ENCODE data around the gene IGF2BP3.

Gene IGF2BP3

DNA sequence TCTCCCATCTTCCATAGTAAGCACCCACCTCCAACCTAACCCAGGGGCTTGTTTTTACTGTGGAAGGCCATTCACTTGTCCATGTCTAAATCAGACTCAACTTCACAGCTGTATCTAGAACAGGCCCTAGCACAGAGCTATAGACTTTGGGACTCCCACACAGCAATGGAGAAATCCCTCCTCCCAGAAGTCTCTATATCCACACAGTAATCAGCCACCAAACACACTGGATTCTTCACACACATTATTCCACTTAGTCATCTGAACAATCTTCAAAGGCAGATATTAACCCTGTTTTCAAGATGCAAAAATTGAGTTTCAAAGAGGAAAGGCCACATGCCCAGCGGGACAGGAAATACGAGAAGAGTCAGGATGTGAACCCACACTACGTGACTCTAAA lies 89.3 kb downstream of the IGF2BP3 start (continued):
- TF ChIP-seq RARB (CRISPR knock-in tag; IDR thresholded peaks at IDR 0.05) = no peak
- no peak for TF ChIP-seq SNAI2 (CRISPR knock-in tag; IDR thresholded peaks at IDR 0.05)
- no peak for TF ChIP-seq ZNF8 (CRISPR knock-in tag; IDR thresholded peaks at IDR 0.05)

DNA sequence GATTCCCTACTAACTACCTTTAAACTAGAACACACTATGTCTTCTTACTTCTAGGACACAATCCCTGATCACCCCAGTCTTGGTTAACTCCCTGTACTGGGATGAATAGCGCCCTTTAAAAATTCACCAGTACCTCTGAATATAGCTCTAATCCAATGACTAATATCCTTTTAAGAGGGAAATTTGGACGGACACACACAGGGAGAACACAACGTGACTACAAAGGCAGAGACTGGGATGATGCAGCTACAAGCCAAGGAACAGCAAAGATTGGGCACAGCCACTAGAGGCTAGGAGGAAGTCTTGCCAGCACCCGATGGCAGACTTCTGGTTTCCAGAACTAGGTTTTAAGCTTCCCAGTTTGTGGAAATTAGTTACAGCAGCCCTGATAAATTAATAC lies 89.7 kb downstream of the IGF2BP3 start:
- TF ChIP-seq ZNF565 (CRISPR knock-in tag; conservative IDR thresholded peaks at IDR 0.05; ENCODE audit: low read depth) (no peak), ARNTL (CRISPR knock-in tag; IDR thresholded peaks at IDR 0.05; ENCODE audit: borderline replicate concordance, low read depth) (no peak), SNAI2 (CRISPR knock-in tag; IDR thresholded peaks at IDR 0.05) (no peak), RARB (CRISPR knock-in tag; IDR thresholded peaks at IDR 0.05) (no peak)
- ATAC-seq = no peak

DNA sequence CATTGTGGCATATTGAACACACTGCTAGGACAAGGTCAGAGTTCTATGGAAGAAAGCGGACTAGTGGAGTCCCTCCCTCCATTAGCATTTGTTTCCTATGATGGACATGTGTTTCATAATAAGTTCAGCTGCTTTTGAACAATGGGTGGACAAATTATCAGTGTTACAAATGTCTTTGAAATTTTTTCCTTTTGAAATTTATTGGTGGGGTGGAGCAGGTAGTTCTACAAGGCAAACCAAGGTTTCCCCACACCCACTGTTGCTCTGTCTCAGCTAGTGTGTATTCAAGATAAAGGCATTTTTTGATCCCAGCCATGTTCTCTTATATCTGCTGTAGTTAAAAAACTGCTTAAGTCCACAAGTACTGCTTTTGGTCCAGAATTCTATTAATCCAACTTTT lies 91.3 kb downstream of the IGF2BP3 start:
- no peak for ATAC-seq
- TF ChIP-seq ZNF70 (CRISPR knock-in tag; IDR thresholded peaks at IDR 0.05) = no peak
- TF ChIP-seq, protein P1, sequence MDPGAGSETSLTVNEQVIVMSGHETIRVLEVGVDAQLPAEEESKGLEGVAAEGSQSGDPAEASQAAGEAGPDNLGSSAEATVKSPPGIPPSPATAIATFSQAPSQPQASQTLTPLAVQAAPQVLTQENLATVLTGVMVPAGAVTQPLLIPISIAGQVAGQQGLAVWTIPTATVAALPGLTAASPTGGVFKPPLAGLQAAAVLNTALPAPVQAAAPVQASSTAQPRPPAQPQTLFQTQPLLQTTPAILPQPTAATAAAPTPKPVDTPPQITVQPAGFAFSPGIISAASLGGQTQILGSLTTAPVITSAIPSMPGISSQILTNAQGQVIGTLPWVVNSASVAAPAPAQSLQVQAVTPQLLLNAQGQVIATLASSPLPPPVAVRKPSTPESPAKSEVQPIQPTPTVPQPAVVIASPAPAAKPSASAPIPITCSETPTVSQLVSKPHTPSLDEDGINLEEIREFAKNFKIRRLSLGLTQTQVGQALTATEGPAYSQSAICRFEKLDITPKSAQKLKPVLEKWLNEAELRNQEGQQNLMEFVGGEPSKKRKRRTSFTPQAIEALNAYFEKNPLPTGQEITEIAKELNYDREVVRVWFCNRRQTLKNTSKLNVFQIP (CRISPR knock-in tag; IDR thresholded peaks at IDR 0.05; ENCODE audit: borderline replicate concordance, low read depth) = no peak
- TF ChIP-seq BACH2 (CRISPR knock-in tag; IDR thresholded peaks at IDR 0.05; ENCODE audit: borderline replicate concordance) = no peak
- TF ChIP-seq, protein P2, sequence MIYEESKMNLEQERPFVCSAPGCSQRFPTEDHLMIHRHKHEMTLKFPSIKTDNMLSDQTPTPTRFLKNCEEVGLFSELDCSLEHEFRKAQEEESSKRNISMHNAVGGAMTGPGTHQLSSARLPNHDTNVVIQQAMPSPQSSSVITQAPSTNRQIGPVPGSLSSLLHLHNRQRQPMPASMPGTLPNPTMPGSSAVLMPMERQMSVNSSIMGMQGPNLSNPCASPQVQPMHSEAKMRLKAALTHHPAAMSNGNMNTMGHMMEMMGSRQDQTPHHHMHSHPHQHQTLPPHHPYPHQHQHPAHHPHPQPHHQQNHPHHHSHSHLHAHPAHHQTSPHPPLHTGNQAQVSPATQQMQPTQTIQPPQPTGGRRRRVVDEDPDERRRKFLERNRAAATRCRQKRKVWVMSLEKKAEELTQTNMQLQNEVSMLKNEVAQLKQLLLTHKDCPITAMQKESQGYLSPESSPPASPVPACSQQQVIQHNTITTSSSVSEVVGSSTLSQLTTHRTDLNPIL (CRISPR knock-in tag; IDR thresholded peaks at IDR 0.05; ENCODE audit: low read depth) = no peak
- TF ChIP-seq TCF4 (CRISPR knock-in tag; IDR thresholded peaks at IDR 0.05; ENCODE audit: borderline replicate concordance) = no peak
- no peak for TF ChIP-seq OSR1 (CRISPR knock-in tag; IDR thresholded peaks at IDR 0.05)
- TF ChIP-seq, protein P3, sequence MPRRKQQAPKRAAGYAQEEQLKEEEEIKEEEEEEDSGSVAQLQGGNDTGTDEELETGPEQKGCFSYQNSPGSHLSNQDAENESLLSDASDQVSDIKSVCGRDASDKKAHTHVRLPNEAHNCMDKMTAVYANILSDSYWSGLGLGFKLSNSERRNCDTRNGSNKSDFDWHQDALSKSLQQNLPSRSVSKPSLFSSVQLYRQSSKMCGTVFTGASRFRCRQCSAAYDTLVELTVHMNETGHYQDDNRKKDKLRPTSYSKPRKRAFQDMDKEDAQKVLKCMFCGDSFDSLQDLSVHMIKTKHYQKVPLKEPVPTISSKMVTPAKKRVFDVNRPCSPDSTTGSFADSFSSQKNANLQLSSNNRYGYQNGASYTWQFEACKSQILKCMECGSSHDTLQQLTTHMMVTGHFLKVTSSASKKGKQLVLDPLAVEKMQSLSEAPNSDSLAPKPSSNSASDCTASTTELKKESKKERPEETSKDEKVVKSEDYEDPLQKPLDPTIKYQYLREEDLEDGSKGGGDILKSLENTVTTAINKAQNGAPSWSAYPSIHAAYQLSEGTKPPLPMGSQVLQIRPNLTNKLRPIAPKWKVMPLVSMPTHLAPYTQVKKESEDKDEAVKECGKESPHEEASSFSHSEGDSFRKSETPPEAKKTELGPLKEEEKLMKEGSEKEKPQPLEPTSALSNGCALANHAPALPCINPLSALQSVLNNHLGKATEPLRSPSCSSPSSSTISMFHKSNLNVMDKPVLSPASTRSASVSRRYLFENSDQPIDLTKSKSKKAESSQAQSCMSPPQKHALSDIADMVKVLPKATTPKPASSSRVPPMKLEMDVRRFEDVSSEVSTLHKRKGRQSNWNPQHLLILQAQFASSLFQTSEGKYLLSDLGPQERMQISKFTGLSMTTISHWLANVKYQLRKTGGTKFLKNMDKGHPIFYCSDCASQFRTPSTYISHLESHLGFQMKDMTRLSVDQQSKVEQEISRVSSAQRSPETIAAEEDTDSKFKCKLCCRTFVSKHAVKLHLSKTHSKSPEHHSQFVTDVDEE (CRISPR knock-in tag; IDR thresholded peaks at IDR 0.05) = no peak

DNA sequence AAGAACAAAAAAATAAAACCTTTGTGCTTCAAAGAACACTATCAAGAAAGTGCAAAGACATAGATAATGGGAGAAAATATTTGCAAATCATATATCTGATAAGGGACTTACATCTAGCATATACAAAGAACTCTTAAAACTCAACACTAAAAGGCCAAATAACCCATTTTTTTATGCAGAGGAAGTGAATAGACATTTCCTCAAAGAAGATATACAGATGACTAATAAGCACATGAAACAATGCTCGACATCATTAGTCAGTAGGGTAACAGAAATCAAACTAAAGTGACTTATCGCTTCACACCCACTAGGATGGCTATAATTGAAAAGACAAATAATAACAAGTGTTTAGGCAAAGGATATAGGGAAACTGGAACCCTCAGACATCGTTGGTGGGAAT lies 93.2 kb downstream of the IGF2BP3 start:
- TF ChIP-seq, protein P2 (CRISPR knock-in tag; IDR thresholded peaks at IDR 0.05; ENCODE audit: low read depth) = no peak
- TF ChIP-seq ZFP3 (CRISPR knock-in tag; IDR thresholded peaks at IDR 0.05) (no peak), BACH2 (CRISPR knock-in tag; IDR thresholded peaks at IDR 0.05; ENCODE audit: borderline replicate concordance) (no peak), RARB (CRISPR knock-in tag; IDR thresholded peaks at IDR 0.05) (no peak), TCF4 (CRISPR knock-in tag; IDR thresholded peaks at IDR 0.05; ENCODE audit: borderline replicate concordance) (no peak), ARNTL (CRISPR knock-in tag; IDR thresholded peaks at IDR 0.05; ENCODE audit: borderline replicate concordance, low read depth) (no peak), ZFP30 (CRISPR knock-in tag; IDR thresholded peaks at IDR 0.05) (no peak), ZNF70 (CRISPR knock-in tag; IDR thresholded peaks at IDR 0.05) (no peak), PPARA (CRISPR knock-in tag; IDR thresholded peaks at IDR 0.05; ENCODE audit: borderline replicate concordance) (no peak), TOX (CRISPR knock-in tag; IDR thresholded peaks at IDR 0.05; ENCODE audit: borderline replicate concordance) (no peak), OSR1 (CRISPR knock-in tag; IDR thresholded peaks at IDR 0.05) (no peak), ESRRG (CRISPR knock-in tag; IDR thresholded peaks at IDR 0.05) (no peak), GLIS3 (CRISPR knock-in tag; IDR thresholded peaks at IDR 0.05) (no peak)
- TF ChIP-seq, protein P3 (CRISPR knock-in tag; IDR thresholded peaks at IDR 0.05) = no peak
- TF ChIP-seq, protein P4, sequence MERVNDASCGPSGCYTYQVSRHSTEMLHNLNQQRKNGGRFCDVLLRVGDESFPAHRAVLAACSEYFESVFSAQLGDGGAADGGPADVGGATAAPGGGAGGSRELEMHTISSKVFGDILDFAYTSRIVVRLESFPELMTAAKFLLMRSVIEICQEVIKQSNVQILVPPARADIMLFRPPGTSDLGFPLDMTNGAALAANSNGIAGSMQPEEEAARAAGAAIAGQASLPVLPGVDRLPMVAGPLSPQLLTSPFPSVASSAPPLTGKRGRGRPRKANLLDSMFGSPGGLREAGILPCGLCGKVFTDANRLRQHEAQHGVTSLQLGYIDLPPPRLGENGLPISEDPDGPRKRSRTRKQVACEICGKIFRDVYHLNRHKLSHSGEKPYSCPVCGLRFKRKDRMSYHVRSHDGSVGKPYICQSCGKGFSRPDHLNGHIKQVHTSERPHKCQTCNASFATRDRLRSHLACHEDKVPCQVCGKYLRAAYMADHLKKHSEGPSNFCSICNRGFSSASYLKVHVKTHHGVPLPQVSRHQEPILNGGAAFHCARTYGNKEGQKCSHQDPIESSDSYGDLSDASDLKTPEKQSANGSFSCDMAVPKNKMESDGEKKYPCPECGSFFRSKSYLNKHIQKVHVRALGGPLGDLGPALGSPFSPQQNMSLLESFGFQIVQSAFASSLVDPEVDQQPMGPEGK (CRISPR knock-in tag; IDR thresholded peaks at IDR 0.05; ENCODE audit: borderline replicate concordance) = no peak
- TF ChIP-seq, protein P1 (CRISPR knock-in tag; IDR thresholded peaks at IDR 0.05; ENCODE audit: borderline replicate concordance, low read depth) = no peak
- no peak for ATAC-seq

Measured in SK-N-SH treated with all-trans-retinoic acid at 6 μM for 48 hours (cell line).